H7 (cell line): ENCODE results near the gene RBPJL. TPM values are rescaled to one million over a fixed set of nuclear protein-coding genes. Genes with fewer than 3 reads are reported as not detected.
A peak's percentile ranks its signal among the peaks of the same experiment; 100 is the strongest.

ENCODE experiments used
- DNase-seq: peaks from one replicate; pipeline ENCODE4 v3.0.0; 2012
- H3K27me3 ChIP-seq: 2 replicates; pipeline ENCODE4 v1.6.0; 2011; ENCODE audit warnings: mild to moderate bottlenecking, low read length; ENCODE audit not compliant: control insufficient read depth, insufficient read depth
- H3K36me3 ChIP-seq: replicated peaks from 2 replicates; pipeline ENCODE4 v1.5.1; 2011; ENCODE audit warnings: low read length; ENCODE audit not compliant: control insufficient read depth, insufficient read depth
- H3K4me3 ChIP-seq: 2 replicates; pipeline ENCODE4 v1.5.1; 2011; ENCODE audit warnings: low read depth, mild to moderate bottlenecking, control low read depth, low read length, moderate library complexity; ENCODE audit not compliant: insufficient read depth
- total RNA-seq: library from RNA; depleted of rRNA; stranded (reverse); fragments of >200 nt; shearing (Covaris generic); gene quantifications from 2 replicates; pipeline ENCODE4 v1.2.3, GENCODE V29; 2014; rRNA removed

The RBPJL gene
- total RNA-seq, 1 experiment from 2014 or later = not detected

GRCh38 chr20:45363611-45364492 lies 57.2 kb downstream of the RBPJL start:
- peaks cover 2% of the 10 kb centered on the region; the same call in 1 of the 2 replicates for H3K36me3 ChIP-seq
- DNase-seq = peak; percentile 8
- no peaks in the 10 kb centered on the region for H3K27me3 ChIP-seq
- peak overlapping the region; percentile 81 for H3K4me3 ChIP-seq

- H3K27me3 ChIP-seq = no peaks in the 10 kb centered on the region
- peaks cover 2% of the 10 kb centered on the region; the same call in 1 of the 2 replicates for H3K36me3 ChIP-seq
- no peak overlapping the region for H3K4me3 ChIP-seq
- peak; percentile 5 for DNase-seq
Observed at GRCh38 chr20:45365444-45365970, 58.9 kb downstream of the RBPJL start.

DNA sequence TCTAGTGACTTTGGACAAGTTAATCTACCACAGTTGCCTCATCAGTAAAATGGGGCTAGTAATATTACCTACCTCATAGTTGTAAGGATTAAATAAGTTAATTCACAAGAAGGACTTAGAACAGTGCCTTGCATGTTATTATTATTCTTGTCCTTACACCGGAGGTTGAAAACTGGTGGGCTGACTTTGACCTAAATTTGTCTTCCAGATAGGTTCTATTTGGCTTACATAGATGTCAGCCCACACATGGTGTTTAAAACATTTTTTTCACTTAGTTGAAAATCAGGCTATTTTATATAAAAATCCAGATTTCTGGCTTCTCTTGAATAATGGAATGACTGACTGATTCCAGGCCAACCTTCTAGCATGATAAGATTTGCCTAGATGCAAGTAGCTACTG lies 59.6 kb downstream of the RBPJL start:
- Histone ChIP-seq H3K27me3 (no peaks in the 10 kb centered on the region), H3K4me3 (no peak overlapping the region), H3K36me3 (peaks cover 2% of the 10 kb centered on the region; the same call in 1 of the 2 replicates)
- no peak for DNase-seq

DNA sequence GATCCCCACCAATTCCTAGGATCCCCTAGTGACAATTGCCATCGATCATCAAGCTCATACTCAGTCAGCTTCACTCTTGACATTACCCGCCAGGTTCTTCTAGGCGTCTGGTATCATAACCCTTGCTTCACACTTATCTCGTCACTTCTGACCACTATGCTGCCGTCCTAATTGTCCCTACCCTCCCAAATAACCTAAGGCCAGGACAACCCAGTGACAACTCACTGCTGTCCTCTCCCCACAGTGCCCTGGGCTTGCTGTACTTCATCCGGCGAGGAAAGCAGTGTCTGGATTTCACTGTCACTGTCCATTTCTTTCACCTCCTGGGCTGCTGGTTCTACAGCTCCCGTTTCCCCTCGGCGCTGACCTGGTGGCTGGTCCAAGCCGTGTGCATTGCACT lies 60.0 kb downstream of the RBPJL start:
- H3K36me3 ChIP-seq = peaks cover 2% of the 10 kb centered on the region; the same call in 1 of the 2 replicates
- DNase-seq = no peak
- H3K4me3 ChIP-seq = no peak overlapping the region
- no peaks in the 10 kb centered on the region for H3K27me3 ChIP-seq

DNA sequence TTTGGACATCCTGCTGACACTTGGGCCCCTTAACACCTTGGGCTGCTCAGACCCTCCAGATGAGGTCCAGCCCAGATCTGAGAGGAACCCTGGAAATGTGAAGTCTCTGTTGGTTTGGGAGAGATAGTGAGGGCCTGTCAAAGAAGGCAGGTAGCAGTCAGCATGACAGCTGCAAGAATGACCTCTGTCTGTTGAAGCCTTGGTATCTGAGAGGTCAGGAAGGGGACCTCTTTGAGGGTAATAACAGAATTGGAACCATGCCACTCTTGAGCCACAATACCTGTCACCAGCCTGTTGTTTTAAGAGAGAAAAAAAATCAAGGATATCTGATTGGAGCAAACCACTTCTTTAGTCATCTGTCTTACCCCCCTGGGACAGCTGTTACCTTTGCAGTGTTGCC lies 60.5 kb downstream of the RBPJL start:
- Histone ChIP-seq H3K4me3 (no peak overlapping the region), H3K36me3 (peaks cover 2% of the 10 kb centered on the region; the same call in 1 of the 2 replicates), H3K27me3 (no peaks in the 10 kb centered on the region)
- DNase-seq = no peak

Other genes with a start within 250 kb of the RBPJL start
- gene KCNS1, start 205.7 kb upstream of the RBPJL start, total RNA-seq = 0.18 and 0.59 TPM in 2 replicates
- not detected in 2 replicates for gene WFDC5, start 191.7 kb upstream of the RBPJL start, total RNA-seq
- not detected in 2 replicates for gene WFDC12, start 182.4 kb upstream of the RBPJL start, total RNA-seq
- gene PI3, start 131.9 kb upstream of the RBPJL start, total RNA-seq = not detected in 2 replicates
- gene SEMG1, start 99.8 kb upstream of the RBPJL start, total RNA-seq = 0.31 and 0.81 TPM in 2 replicates
- not detected in 2 replicates for gene SEMG2, start 85.5 kb upstream of the RBPJL start, total RNA-seq
- gene SLPI, start 52.3 kb upstream of the RBPJL start, total RNA-seq = not detected in 2 replicates
- gene MATN4, start 1.5 kb downstream of the RBPJL start, total RNA-seq = 0.14 and 0.67 TPM in 2 replicates
- 47.3 and 56.1 TPM in 2 replicates for gene SDC4, start 41.6 kb downstream of the RBPJL start, total RNA-seq
- gene SYS1, start 56.3 kb downstream of the RBPJL start, total RNA-seq = 11.8 and 22.8 TPM in 2 replicates
- gene TP53TG5, start 71.5 kb downstream of the RBPJL start, total RNA-seq = not detected in 2 replicates
- gene DBNDD2, start 101.4 kb downstream of the RBPJL start, total RNA-seq = 12.5 and 23.4 TPM in 2 replicates
- gene PIGT, start 109.3 kb downstream of the RBPJL start, total RNA-seq = 67.9 and 70.5 TPM in 2 replicates
- gene WFDC2, start 162.9 kb downstream of the RBPJL start, total RNA-seq = 10.0 and 16.5 TPM in 2 replicates
- gene SPINT3, start 208.8 kb downstream of the RBPJL start, total RNA-seq = not detected in 2 replicates
- not detected in 2 replicates for gene WFDC6, start 232.6 kb downstream of the RBPJL start, total RNA-seq
- gene EPPIN, start 240.6 kb downstream of the RBPJL start, total RNA-seq = 0.03 TPM in 1 of 2 replicates, not detected in the other